ENCODE measurements around the gene CMTM8.

Gene CMTM8

GRCh38 chr3:32307591-32307990 lies 69.1 kb downstream of the CMTM8 start:
- DNase-seq (ENCODE audit: low read depth) = no peak
- no peak for TF ChIP-seq MYC (IDR thresholded peaks at IDR 0.05; ENCODE audit: low read depth, low read length)
- TF ChIP-seq POLR2A (IDR thresholded peaks at IDR 0.05; ENCODE audit: extremely low read depth, insufficient read length) = no peak
- TF ChIP-seq MAX (IDR thresholded peaks at IDR 0.05; ENCODE audit: low read depth, low read length) = no peak
- TF ChIP-seq, protein P1, sequence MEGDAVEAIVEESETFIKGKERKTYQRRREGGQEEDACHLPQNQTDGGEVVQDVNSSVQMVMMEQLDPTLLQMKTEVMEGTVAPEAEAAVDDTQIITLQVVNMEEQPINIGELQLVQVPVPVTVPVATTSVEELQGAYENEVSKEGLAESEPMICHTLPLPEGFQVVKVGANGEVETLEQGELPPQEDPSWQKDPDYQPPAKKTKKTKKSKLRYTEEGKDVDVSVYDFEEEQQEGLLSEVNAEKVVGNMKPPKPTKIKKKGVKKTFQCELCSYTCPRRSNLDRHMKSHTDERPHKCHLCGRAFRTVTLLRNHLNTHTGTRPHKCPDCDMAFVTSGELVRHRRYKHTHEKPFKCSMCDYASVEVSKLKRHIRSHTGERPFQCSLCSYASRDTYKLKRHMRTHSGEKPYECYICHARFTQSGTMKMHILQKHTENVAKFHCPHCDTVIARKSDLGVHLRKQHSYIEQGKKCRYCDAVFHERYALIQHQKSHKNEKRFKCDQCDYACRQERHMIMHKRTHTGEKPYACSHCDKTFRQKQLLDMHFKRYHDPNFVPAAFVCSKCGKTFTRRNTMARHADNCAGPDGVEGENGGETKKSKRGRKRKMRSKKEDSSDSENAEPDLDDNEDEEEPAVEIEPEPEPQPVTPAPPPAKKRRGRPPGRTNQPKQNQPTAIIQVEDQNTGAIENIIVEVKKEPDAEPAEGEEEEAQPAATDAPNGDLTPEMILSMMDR (IDR thresholded peaks at IDR 0.05; ENCODE audit: low read depth, low read length) = no peak
- no peak overlapping the region for H3K4me3 ChIP-seq (ENCODE audit: low read depth, low read length)

DNA sequence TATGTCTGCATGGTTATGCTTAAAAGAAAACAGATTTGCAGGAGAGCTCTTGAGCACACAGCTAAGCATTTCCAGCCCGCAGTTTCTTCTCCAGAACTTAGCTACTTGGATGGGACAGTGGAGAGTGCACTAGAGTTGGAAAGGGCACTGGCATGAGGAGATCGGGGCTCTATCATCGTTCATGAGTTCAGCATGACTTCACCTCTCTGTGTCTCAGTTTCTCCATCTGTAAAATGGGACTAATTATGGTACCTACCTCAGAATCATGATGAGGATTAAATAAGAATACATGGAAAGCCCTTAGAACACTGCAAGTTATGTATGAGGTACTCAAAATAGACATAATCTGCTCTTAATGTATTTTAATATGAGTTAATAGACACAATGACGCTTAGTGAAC lies 69.9 kb downstream of the CMTM8 start:
- H3K4me3 ChIP-seq (ENCODE audit: low read depth, low read length) = no peak overlapping the region
- no peak for DNase-seq (ENCODE audit: low read depth)
- TF ChIP-seq MAX (IDR thresholded peaks at IDR 0.05; ENCODE audit: low read depth, low read length) = no peak
- TF ChIP-seq MYC (IDR thresholded peaks at IDR 0.05; ENCODE audit: low read depth, low read length) = no peak
- TF ChIP-seq, protein P1 (IDR thresholded peaks at IDR 0.05; ENCODE audit: low read depth, low read length) = no peak
- TF ChIP-seq POLR2A (IDR thresholded peaks at IDR 0.05; ENCODE audit: extremely low read depth, insufficient read length) = no peak

GRCh38 chr3:32309654-32310242 lies 71.3 kb downstream of the CMTM8 start:
- no peak overlapping the region for H3K4me3 ChIP-seq (ENCODE audit: low read depth, low read length)
- DNase-seq (ENCODE audit: low read depth) = no peak
- TF ChIP-seq POLR2A (IDR thresholded peaks at IDR 0.05; ENCODE audit: extremely low read depth, insufficient read length) = no peak
- TF ChIP-seq, protein P1 (IDR thresholded peaks at IDR 0.05; ENCODE audit: low read depth, low read length) = no peak
- TF ChIP-seq MAX (IDR thresholded peaks at IDR 0.05; ENCODE audit: low read depth, low read length) = no peak
- no peak for TF ChIP-seq MYC (IDR thresholded peaks at IDR 0.05; ENCODE audit: low read depth, low read length)

GRCh38 chr3:32310336-32310735 lies 71.9 kb downstream of the CMTM8 start:
- DNase-seq (ENCODE audit: low read depth) = no peak
- no peak for TF ChIP-seq MYC (IDR thresholded peaks at IDR 0.05; ENCODE audit: low read depth, low read length)
- TF ChIP-seq, protein P1 (IDR thresholded peaks at IDR 0.05; ENCODE audit: low read depth, low read length) = no peak
- no peak for TF ChIP-seq MAX (IDR thresholded peaks at IDR 0.05; ENCODE audit: low read depth, low read length)
- no peak for TF ChIP-seq POLR2A (IDR thresholded peaks at IDR 0.05; ENCODE audit: extremely low read depth, insufficient read length)
- no peak overlapping the region for H3K4me3 ChIP-seq (ENCODE audit: low read depth, low read length)

DNA sequence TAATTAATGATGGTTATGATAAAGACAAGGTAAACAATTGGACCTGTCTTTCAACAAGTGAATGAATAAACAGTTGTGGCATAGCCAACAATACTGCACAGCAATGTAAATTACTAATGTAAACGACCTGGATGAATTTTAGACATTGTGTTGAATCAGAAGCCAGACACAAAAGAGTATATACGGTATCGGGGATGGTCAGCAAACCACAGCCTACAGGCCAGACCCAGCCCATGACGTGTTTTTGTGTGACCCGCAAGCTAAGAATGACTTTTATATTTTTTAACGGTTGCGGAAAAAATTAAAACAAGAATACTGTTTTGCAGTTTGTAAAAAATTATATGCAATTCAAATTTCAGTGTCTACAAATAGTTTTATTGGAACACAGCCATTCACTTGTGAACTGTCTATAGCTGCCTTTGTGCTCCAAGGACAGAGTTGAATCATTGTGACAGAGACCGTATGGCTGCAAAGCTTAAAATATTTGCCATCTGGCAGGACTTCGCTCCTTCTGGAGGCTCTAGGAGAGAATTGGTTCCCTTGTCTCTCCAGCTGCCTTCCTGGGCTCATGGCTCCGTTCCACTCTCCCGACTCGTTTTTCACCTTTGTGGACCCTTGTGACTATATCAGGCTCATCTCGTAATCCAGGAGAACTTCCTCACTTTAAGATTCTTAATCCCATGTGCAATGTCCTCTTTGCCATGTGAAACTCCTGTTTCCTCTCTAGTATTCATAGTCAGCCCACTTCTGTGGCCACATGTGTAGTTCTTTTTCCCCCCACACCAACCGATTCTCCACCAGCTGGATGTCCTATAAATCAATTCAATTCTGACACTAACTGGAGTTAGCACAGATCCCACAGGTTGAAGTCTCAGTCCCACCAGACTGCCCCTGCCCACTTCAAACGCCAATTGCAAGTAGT lies 72.7 kb downstream of the CMTM8 start:
- no peak for DNase-seq (ENCODE audit: low read depth)
- TF ChIP-seq MAX (IDR thresholded peaks at IDR 0.05; ENCODE audit: low read depth, low read length) = no peak
- no peak for TF ChIP-seq MYC (IDR thresholded peaks at IDR 0.05; ENCODE audit: low read depth, low read length)
- no peak for TF ChIP-seq POLR2A (IDR thresholded peaks at IDR 0.05; ENCODE audit: extremely low read depth, insufficient read length)
- TF ChIP-seq, protein P1 (IDR thresholded peaks at IDR 0.05; ENCODE audit: low read depth, low read length) = no peak
- H3K4me3 ChIP-seq (ENCODE audit: low read depth, low read length) = no peak overlapping the region

Measured in NB4 (cell line).